Loucy (cell line): ENCODE measurements around the gene CEP72.

ENCODE experiments used
- EZH2phosphoT487 ChIP-seq: fragments of 200-600 bp; IDR thresholded peaks from 2 replicates; pipeline ENCODE4 v1.6.1; 2018; ENCODE audit warnings: antibody characterized with exemption, mild to moderate bottlenecking, moderate library complexity, borderline replicate concordance
- TF ChIP-seq, protein P1 (sequence below): fragments of 200-600 bp; sonication (generic); conservative IDR thresholded peaks from 2 replicates; pipeline ENCODE4 v1.5.1; 2014; ENCODE audit warnings: mild to moderate bottlenecking, antibody characterized with exemption, low read length

DNA sequence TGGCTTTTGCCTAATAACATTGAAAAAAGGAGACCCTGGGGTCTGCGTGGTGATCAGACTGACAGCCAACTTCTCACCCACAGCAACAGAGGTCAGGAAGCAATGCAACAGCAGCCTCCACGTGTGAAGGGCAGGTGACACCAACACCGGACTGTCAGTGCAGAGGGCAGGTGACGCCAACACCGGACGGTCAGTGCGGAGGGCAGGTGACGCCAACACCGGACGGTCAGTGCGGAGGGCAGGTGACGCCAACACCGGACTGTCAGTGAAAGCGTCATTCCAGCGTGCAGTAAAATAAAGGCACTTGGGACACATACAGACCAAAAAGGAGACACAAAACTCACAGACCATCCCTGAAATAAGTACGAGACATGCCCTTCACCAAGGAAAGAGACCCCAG is 37.2 kb upstream of the CEP72 start:
- TF ChIP-seq, protein P1, sequence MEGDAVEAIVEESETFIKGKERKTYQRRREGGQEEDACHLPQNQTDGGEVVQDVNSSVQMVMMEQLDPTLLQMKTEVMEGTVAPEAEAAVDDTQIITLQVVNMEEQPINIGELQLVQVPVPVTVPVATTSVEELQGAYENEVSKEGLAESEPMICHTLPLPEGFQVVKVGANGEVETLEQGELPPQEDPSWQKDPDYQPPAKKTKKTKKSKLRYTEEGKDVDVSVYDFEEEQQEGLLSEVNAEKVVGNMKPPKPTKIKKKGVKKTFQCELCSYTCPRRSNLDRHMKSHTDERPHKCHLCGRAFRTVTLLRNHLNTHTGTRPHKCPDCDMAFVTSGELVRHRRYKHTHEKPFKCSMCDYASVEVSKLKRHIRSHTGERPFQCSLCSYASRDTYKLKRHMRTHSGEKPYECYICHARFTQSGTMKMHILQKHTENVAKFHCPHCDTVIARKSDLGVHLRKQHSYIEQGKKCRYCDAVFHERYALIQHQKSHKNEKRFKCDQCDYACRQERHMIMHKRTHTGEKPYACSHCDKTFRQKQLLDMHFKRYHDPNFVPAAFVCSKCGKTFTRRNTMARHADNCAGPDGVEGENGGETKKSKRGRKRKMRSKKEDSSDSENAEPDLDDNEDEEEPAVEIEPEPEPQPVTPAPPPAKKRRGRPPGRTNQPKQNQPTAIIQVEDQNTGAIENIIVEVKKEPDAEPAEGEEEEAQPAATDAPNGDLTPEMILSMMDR: no peak
- TF ChIP-seq EZH2phosphoT487: no peak
